ENCODE measurements around the gene ATP2A3. TPM values are rescaled to one million over a fixed set of nuclear protein-coding genes. Genes with fewer than 3 reads are reported as not detected.

ATP2A3 gene
- total RNA-seq, 1 experiment from 2014 or later: 3.3 TPM

DNA sequence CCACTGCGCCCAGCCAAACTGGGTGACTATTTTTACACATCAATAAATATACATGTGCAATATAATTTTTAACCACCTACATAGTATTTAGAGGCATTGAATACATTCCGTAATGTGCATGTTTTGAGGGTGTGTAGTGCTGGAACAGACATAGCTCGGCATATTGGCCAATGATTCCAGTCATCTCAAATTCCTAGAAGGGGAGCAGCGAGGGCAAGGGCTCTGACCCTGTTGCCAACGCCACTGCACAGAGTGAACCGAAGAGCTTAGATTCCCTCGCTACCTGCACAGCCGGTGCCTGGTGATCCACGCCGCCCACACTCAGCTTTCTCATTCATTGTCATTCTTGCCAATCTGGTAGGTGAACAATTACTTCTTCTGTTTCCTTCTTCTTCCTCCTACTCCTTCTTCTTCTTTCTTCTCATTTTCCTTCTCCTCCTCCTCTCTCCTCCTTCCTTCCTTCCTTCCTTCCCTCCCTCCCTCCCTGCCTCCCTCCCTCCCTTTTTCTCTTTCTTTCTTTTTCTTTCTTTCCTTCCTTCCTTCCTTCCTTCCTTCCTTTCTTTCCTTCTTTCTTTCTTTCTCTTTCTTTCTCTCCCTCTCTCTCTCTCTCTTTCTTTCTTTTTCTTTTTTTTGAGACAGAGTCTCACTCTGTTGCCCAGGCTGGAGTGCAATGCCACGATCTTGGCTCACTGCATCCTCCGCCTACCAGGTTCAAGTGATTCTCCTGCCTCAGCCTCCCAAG, 26.3 kb upstream of the ATP2A3 start:
- Histone ChIP-seq H3K4me3 (ENCODE audit: low read length) (no peak overlapping the region), H3K9me3 (ENCODE audit: low read length) (no peaks in the 10 kb centered on the region), H3F3A (ENCODE audit: low read length, unreplicated experiment) (no peaks in the 10 kb centered on the region), H3K27ac (ENCODE audit: low read length) (no peak overlapping the region), H3K36me3 (ENCODE audit: low read depth, low read length) (no peaks in the 10 kb centered on the region), H3K9me2 (replicated peaks; ENCODE audit: low read length) (no peaks in the 10 kb centered on the region), H3K4me1 (ENCODE audit: insufficient read depth, low read length) (no peaks in the 10 kb centered on the region), H3K27me3 (ENCODE audit: low read length) (no peaks in the 10 kb centered on the region), H3K79me2 (ENCODE audit: low read length) (no peaks in the 10 kb centered on the region), H3K4me2 (ENCODE audit: low read length) (no peak overlapping the region), H2AFZ (ENCODE audit: low read length) (no peak overlapping the region), H3K9ac (ENCODE audit: low read length) (no peak overlapping the region), H4K20me1 (ENCODE audit: low read length) (no peaks in the 10 kb centered on the region)
- ATAC-seq (no peak), DNase-seq (no peak)
- CTCF ChIA-PET: interaction anchor here (0.6 kb wide), 1 partner anchor 16 kb away, joined by 3 read pairs; no protein-coding TSS in a partner anchor
- TF ChIP-seq EZH2 (IDR thresholded peaks at IDR 0.05; ENCODE audit: low read length, unreplicated experiment): no peak
- TF ChIP-seq CTCF (conservative IDR thresholded peaks at IDR 0.05; ENCODE audit: low read depth, low read length): no peak
- no peak for TF ChIP-seq EZH2phosphoT487 (IDR thresholded peaks at IDR 0.05; ENCODE audit: borderline replicate concordance, low read length)
- BruUV-seq (replicated peaks): no TSS peak
- POLR2A ChIA-PET (ENCODE audit: unreplicated experiment): no interaction called here
- intact Hi-C loops (cut with micrococcal nuclease): no loop called here

- Histone ChIP-seq H3K9ac (ENCODE audit: low read length) (no peak overlapping the region), H2AFZ (ENCODE audit: low read length) (no peak overlapping the region), H3F3A (ENCODE audit: low read length, unreplicated experiment) (no peaks in the 10 kb centered on the region), H3K36me3 (ENCODE audit: low read depth, low read length) (no peaks in the 10 kb centered on the region), H3K9me2 (replicated peaks; ENCODE audit: low read length) (no peaks in the 10 kb centered on the region), H3K79me2 (ENCODE audit: low read length) (no peaks in the 10 kb centered on the region), H4K20me1 (ENCODE audit: low read length) (no peaks in the 10 kb centered on the region), H3K4me2 (ENCODE audit: low read length) (no peak overlapping the region), H3K27me3 (ENCODE audit: low read length) (no peaks in the 10 kb centered on the region), H3K9me3 (ENCODE audit: low read length) (no peaks in the 10 kb centered on the region), H3K4me1 (ENCODE audit: insufficient read depth, low read length) (no peaks in the 10 kb centered on the region), H3K27ac (ENCODE audit: low read length) (no peak overlapping the region), H3K4me3 (ENCODE audit: low read length) (no peak overlapping the region)
- no TSS peak for BruUV-seq (replicated peaks)
- intact Hi-C loops (cut with micrococcal nuclease): no loop called here
- no peak for TF ChIP-seq EZH2 (IDR thresholded peaks at IDR 0.05; ENCODE audit: low read length, unreplicated experiment)
- no peak for TF ChIP-seq EZH2phosphoT487 (IDR thresholded peaks at IDR 0.05; ENCODE audit: borderline replicate concordance, low read length)
- TF ChIP-seq CTCF (conservative IDR thresholded peaks at IDR 0.05; ENCODE audit: low read depth, low read length): no peak
- ATAC-seq (no peak), DNase-seq (no peak)
- ChIA-PET CTCF (no interaction called here), POLR2A (ENCODE audit: unreplicated experiment) (no interaction called here)
Observed at GRCh38 chr17:3989041-3989886, 25.0 kb upstream of the ATP2A3 start.
